Ishikawa (cell line): ENCODE results near the gene PBLD.

ENCODE experiments used
- CEBPB ChIP-seq: IDR thresholded peaks from 2 replicates; pipeline ENCODE4 v1.6.1; 2012
- CREB1 ChIP-seq: IDR thresholded peaks from 2 replicates; pipeline ENCODE4 v1.6.1; 2012; ENCODE audit warnings: low read depth
- EGR1 ChIP-seq: IDR thresholded peaks from 2 replicates; pipeline ENCODE4 v1.6.1; 2012
- EP300 ChIP-seq: IDR thresholded peaks from 2 replicates; pipeline ENCODE4 v1.6.1; 2012; ENCODE audit warnings: borderline replicate concordance
- FOXM1 ChIP-seq: IDR thresholded peaks from 2 replicates; pipeline ENCODE4 v1.6.1; 2012; ENCODE audit warnings: low read depth, borderline replicate concordance
- NFIC ChIP-seq: IDR thresholded peaks from 2 replicates; pipeline ENCODE4 v1.6.1; 2012
- RAD21 ChIP-seq: IDR thresholded peaks from 2 replicates; pipeline ENCODE4 v1.6.1; 2012; ENCODE audit warnings: low read depth
- REST ChIP-seq: IDR thresholded peaks from 2 replicates; pipeline ENCODE4 v1.6.1; 2012; ENCODE audit warnings: low read depth, mild to moderate bottlenecking
- TAF1 ChIP-seq: IDR thresholded peaks from 2 replicates; pipeline ENCODE4 v1.6.1; 2012; ENCODE audit warnings: low read depth, mild to moderate bottlenecking
- TCF12 ChIP-seq: IDR thresholded peaks from 2 replicates; pipeline ENCODE4 v1.6.1; 2012; ENCODE audit warnings: low read depth
- TEAD4 ChIP-seq: IDR thresholded peaks from 2 replicates; pipeline ENCODE4 v1.6.1; 2012
- YY1 ChIP-seq: IDR thresholded peaks from 2 replicates; pipeline ENCODE4 v1.6.1; 2012; ENCODE audit warnings: low read depth
- ZBTB7A ChIP-seq: IDR thresholded peaks from 2 replicates; pipeline ENCODE4 v1.6.1; 2012; ENCODE audit warnings: low read depth
- TF ChIP-seq, protein P1 (sequence below): IDR thresholded peaks from 2 replicates; pipeline ENCODE4 v1.6.1; 2012
- TF ChIP-seq, protein P2 (sequence below): IDR thresholded peaks from 2 replicates; pipeline ENCODE4 v1.6.1; 2012

Gene PBLD

GRCh38 chr10:68235581-68235980 is 97.1 kb downstream of the PBLD start:
- no peak for TF ChIP-seq TEAD4
- TF ChIP-seq, protein P1, sequence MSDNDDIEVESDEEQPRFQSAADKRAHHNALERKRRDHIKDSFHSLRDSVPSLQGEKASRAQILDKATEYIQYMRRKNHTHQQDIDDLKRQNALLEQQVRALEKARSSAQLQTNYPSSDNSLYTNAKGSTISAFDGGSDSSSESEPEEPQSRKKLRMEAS, result no peak
- no peak for TF ChIP-seq EGR1
- TF ChIP-seq ZBTB7A, result no peak
- no peak for TF ChIP-seq CEBPB
- no peak for TF ChIP-seq TAF1
- TF ChIP-seq EP300, result no peak
- no peak for TF ChIP-seq CREB1
- no peak for TF ChIP-seq NFIC

DNA sequence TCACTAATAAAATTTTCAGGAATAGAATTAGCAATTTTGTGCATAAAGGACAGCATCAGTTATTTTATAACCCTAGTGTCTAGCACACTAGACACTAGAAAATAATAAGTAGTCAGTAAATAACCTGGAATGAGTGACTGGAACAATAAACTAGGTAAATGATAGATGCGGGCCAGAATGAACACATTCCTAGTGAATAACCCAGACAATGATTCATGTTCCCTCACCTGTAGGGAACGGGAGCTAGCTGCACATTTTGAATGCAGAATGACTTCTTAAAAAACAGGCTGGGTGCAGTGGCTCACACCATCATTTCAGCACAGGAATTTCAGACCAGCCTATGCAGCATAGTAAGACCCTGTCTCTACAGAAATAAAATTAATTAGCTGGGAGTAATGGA is 97.6 kb downstream of the PBLD start:
- TF ChIP-seq, protein P2, sequence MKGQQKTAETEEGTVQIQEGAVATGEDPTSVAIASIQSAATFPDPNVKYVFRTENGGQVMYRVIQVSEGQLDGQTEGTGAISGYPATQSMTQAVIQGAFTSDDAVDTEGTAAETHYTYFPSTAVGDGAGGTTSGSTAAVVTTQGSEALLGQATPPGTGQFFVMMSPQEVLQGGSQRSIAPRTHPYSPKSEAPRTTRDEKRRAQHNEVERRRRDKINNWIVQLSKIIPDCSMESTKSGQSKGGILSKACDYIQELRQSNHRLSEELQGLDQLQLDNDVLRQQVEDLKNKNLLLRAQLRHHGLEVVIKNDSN, result no peak
- no peak for TF ChIP-seq EGR1
- TF ChIP-seq CEBPB, result no peak
- TF ChIP-seq RAD21, result no peak

DNA sequence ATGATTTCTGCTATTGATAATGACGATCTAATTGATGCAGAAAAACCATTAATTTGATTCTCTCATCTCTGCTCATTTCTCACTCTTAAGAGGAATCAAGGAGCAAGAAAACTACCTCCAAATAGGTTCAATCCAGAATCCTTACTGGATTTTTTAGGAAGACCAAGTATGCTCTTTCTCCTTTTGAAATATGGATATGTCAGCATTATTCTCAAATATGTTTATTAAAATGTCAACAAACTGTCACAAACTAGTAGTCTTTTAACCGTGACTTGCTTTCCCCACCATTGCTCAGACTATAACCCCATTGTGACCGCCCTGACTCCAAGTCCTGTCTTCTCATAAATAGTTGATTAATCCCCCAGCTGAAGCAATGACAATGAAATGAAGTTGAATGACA is 99.7 kb downstream of the PBLD start:
- TF ChIP-seq NFIC, result no peak
- TF ChIP-seq, protein P2, result no peak
- TF ChIP-seq EP300, result no peak
- TF ChIP-seq RAD21, result no peak
- no peak for TF ChIP-seq CREB1
- TF ChIP-seq CEBPB, result no peak
- no peak for TF ChIP-seq TEAD4
- TF ChIP-seq ZBTB7A, result no peak
- no peak for TF ChIP-seq YY1
- no peak for TF ChIP-seq REST
- TF ChIP-seq TCF12, result no peak
- TF ChIP-seq FOXM1, result no peak
- TF ChIP-seq EGR1, result no peak
- TF ChIP-seq, protein P1, result no peak
- no peak for TF ChIP-seq TAF1
